Upper lobe of left lung (tissue), 6 donors: ENCODE measurements around the gene CACNA2D4. TPM values are rescaled to one million over a fixed set of nuclear protein-coding genes. Genes with fewer than 3 reads are reported as not detected.

Experiments
- ATAC-seq, 2 donors: fragments of 200-7000 bp; cut with Tn5 transposase; one replicate each; pipeline ENCODE4 v1.9.1; 2022; ENCODE audit warnings: mild to moderate bottlenecking in 2 of 2, moderate library complexity in 2 of 2; ENCODE audit not compliant: low FRiP score in 2 of 2
- DNase-seq, 2 donors: peaks; one replicate each; pipeline ENCODE4 v3.0.0-alpha.2; 2019 to 2020
- H3K27ac ChIP-seq, 4 donors: fragments of 200-600 bp; sonication (generic); one replicate each; pipeline ENCODE4 v1.5.1; 2016 to 2019
- H3K27me3 ChIP-seq, 4 donors: fragments of 200-600 bp; sonication (generic); one replicate each; pipeline ENCODE4 v1.5.1; 2017 to 2019
- H3K36me3 ChIP-seq, 4 donors: fragments of 200-600 bp; sonication (generic); one replicate each; pipeline ENCODE4 v1.5.1; 2016 to 2019
- H3K4me1 ChIP-seq, 4 donors: fragments of 200-600 bp; sonication (generic); one replicate each; pipeline ENCODE4 v1.5.1; 2018 to 2019
- H3K4me3 ChIP-seq, 4 donors: fragments of 200-600 bp; sonication (generic); one replicate each; pipeline ENCODE4 v1.5.1; 2017 to 2019; ENCODE audit warnings: mild to moderate bottlenecking in 2 of 4, moderate library complexity in 1 of 4
- H3K9me3 ChIP-seq, 4 donors: fragments of 200-600 bp; sonication (generic); one replicate each; pipeline ENCODE4 v1.5.1; 2018 to 2019
- CTCF ChIP-seq, 6 experiments: fragments of 450-650 bp in 4 of 6; fragments of 200-600 bp in 2 of 6; sonication (generic) in 2 of 6; IDR thresholded peaks; one replicate each; pipeline ENCODE4 v1.5.1; 2016 to 2019; ENCODE audit warnings: antibody characterized with exemption in 6 of 6
- EP300 ChIP-seq, 4 donors: sonication (generic); formaldehyde crosslinking; IDR thresholded peaks; one replicate each; pipeline ENCODE4 v1.5.1; 2017; ENCODE audit warnings: antibody characterized with exemption in 4 of 4, control low read depth in 2 of 4
- POLR2A ChIP-seq, 4 donors: fragments of 450-650 bp; IDR thresholded peaks; one replicate each; pipeline ENCODE4 v1.5.1; 2016 to 2017; ENCODE audit warnings: antibody characterized with exemption in 4 of 4, mild to moderate bottlenecking in 2 of 4
- POLR2AphosphoS5 ChIP-seq, 2 donors: sonication (generic); formaldehyde crosslinking; IDR thresholded peaks; one replicate each; pipeline ENCODE4 v1.5.1; 2017; ENCODE audit warnings: antibody characterized with exemption in 2 of 2
- WGBS, 2 donors: methylation state at CpG; one replicate each; pipeline ENCODE4 v1.1.5; 2017 to 2018; 5-methylcytosine and 5-hydroxymethylcytosine counted together
- total RNA-seq, 6 donors: library from RNA; depleted of rRNA in 4 of 6; stranded (reverse); fragments of >200 nt in 4 of 6; gene quantifications; one replicate each; pipeline versions ENCODE4 v1.1.0 to v1.2.1, GENCODE V29; 2016 to 2021
- donor health status: DM: no; HTN: no; CAD: no; lungs with moderate emphysema.
- donor health status: DM: no; HTN: yes; CAD: no; lungs with severe emphysema.

The CACNA2D4 gene
- total RNA-seq, 6 donors from 2014 or later, result 3.3 to 8.4 (median 7.0) TPM

GRCh38 chr12:1939801-1940607, 21.6 kb upstream of the CACNA2D4 start:
- WGBS, 2 donors, result 34 to 36% methylated on average over 16 of the region's 16 CpGs
- H3K27ac ChIP-seq, result peak overlapping the region in 1 of 4 donors; percentile 2
- no peak overlapping the region for H3K4me3 ChIP-seq
- DNase-seq, result peak; percentile 90 to 95
- peaks cover 0 to 35% (median 12%) of the 10 kb centered on the region in 4 donors for H3K36me3 ChIP-seq
- H3K9me3 ChIP-seq, result no peaks in the 10 kb centered on the region
- peaks cover 4 to 17% (median 8%) of the 10 kb centered on the region in 4 donors for H3K4me1 ChIP-seq
- ATAC-seq, result peak; percentile 86 to 95
- TF ChIP-seq CTCF (IDR thresholded peaks at IDR 0.05) (peak; percentile 86 to 96 (median 92)), POLR2A (IDR thresholded peaks at IDR 0.05) (no peak), POLR2AphosphoS5 (IDR thresholded peaks at IDR 0.05) (no peak)
- H3K27me3 ChIP-seq, result no peaks in the 10 kb centered on the region

GRCh38 chr12:1939331-1939730, 20.9 kb upstream of the CACNA2D4 start:
- TF ChIP-seq POLR2A (IDR thresholded peaks at IDR 0.05), result no peak
- no peak for TF ChIP-seq POLR2AphosphoS5 (IDR thresholded peaks at IDR 0.05)
- TF ChIP-seq EP300 (IDR thresholded peaks at IDR 0.05), result no peak
- no peak for TF ChIP-seq CTCF (IDR thresholded peaks at IDR 0.05)
- Histone ChIP-seq H3K27ac (no peak overlapping the region), H3K27me3 (no peaks in the 10 kb centered on the region), H3K36me3 (peaks cover 0 to 35% (median 12%) of the 10 kb centered on the region in 4 donors), H3K9me3 (no peaks in the 10 kb centered on the region), H3K4me3 (no peak overlapping the region), H3K4me1 (peaks cover 4 to 17% (median 8%) of the 10 kb centered on the region in 4 donors)
- ATAC-seq (no peak), DNase-seq (no peak)
- WGBS, 2 donors, result 76 to 82% methylated on average over 10 of the region's 10 CpGs

DNA sequence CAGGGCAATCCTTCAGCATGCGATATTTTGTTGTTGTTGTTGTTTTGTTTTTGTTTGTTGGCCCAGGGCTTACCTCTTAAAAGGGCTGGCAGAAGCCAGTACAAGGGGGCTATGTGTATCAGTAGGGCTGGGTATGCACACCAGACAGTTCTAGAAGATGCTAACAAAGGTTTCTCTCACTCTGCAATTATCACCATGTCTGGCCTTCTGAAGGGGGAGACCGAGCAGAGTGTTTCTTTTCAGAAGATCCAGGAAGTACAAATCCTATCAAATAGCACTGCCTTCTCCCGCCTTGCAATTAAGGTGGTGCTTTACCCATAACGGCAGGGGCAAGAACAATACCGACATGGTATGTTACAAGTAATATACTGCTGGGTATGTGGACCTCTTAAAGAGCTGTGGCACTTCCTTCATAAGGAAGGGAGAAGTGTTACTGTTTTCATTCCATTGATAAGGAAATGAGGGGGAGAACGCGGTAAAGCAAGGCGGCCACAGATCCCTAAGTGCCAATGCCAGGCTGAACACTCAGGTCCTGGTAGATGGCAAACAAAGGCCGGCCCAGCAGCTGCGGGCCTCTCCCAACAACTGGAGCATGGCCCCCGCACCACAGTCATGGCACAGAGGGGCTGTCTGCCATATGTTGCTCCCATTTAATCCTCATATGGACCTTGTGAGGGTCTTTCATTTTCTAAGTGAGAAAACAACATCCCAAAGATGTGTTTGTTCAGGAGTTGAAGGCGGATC, 19.2 kb upstream of the CACNA2D4 start:
- 70 to 76% methylated on average over 12 of the region's 12 CpGs for WGBS, 2 donors
- Histone ChIP-seq H3K27me3 (no peaks in the 10 kb centered on the region), H3K27ac (peak overlapping the region in 2 of 4 donors; percentile 58 to 69), H3K4me1 (peaks cover 4 to 17% (median 8%) of the 10 kb centered on the region in 4 donors), H3K4me3 (no peak overlapping the region), H3K36me3 (peaks cover 0 to 35% (median 12%) of the 10 kb centered on the region in 4 donors), H3K9me3 (no peaks in the 10 kb centered on the region)
- TF ChIP-seq CTCF (IDR thresholded peaks at IDR 0.05) (no peak), POLR2A (IDR thresholded peaks at IDR 0.05) (no peak), EP300 (IDR thresholded peaks at IDR 0.05) (no peak), POLR2AphosphoS5 (IDR thresholded peaks at IDR 0.05) (no peak)
- DNase-seq, result no peak
- ATAC-seq, result no peak

DNA sequence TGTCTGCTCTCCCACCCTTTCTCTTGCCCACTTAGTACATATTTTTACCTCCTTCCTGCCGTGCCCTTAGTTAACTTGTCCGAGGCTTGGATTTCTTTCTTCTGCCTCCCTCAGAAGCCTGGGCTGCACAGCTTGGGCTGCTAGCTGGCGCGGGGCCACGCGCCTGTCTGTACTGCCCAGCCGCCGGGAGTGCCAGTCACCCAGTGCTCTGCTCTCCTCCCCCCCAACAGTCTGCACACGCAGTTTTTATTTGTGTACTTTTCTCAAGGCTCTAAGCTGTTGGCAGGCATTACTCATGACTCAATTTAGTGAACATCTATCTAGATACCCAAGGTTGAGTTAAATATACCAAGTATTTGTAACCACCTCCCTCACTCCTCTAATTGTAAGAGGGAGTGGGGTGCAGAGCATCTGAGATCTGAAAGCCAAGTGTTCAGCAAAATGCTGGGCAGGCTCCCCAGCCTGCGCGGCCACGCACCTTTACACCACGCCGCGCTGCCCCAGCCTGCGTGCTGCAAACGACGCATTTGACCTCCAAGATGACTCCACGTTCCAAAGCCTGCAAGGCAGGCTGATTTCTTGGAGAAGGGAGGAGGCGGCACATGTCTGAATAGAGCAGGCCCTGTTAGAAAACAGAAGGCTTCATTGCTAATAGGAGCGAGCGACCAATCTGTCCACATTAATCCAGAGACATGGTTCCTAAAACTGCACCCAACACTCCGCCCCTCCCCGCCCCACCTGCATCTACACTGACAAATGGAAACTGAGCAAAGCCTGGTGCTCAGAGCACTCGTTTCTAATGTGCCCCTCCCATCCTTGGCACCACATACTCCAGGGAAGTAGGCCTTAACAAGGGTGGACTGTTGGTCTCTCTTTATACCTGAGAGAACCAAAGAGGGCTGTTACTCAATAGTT, 18.2 kb upstream of the CACNA2D4 start:
- Histone ChIP-seq H3K9me3 (no peaks in the 10 kb centered on the region), H3K4me1 (peaks cover 9 to 17% (median 12%) of the 10 kb centered on the region in 4 donors), H3K36me3 (peaks cover 0 to 33% (median 12%) of the 10 kb centered on the region in 4 donors), H3K4me3 (peak overlapping the region in 1 of 4 donors; percentile 6), H3K27ac (peak overlapping the region in 2 of 4 donors; percentile 58 to 69), H3K27me3 (no peaks in the 10 kb centered on the region)
- ATAC-seq (peak; percentile 53 to 83), DNase-seq (peak; percentile 84 to 92)
- TF ChIP-seq POLR2A (IDR thresholded peaks at IDR 0.05) (peak in 1 of 4 donors; percentile 22), POLR2AphosphoS5 (IDR thresholded peaks at IDR 0.05) (no peak)
- WGBS, 2 donors, result 65 to 72% methylated on average over 25 of the region's 25 CpGs
